Chondrocyte (in vitro differentiated cells): Measurements from ENCODE around the gene ODF2. TPM values are rescaled to one million over a fixed set of nuclear protein-coding genes. Genes with fewer than 3 reads are reported as not detected.
A peak's percentile ranks its signal among the peaks of the same experiment; 100 is the strongest.
"Not testable (repeated sequence)": the region's sequence is repeated elsewhere in the genome, so short reads cannot be mapped to it uniquely, and the experiment has no call there.

ENCODE experiments used
- DNase-seq: peaks from one replicate; pipeline ENCODE4 v3.0.0; 2021; ENCODE audit warnings: mixed read lengths, low spot score
- H3K27ac Mint-ChIP-seq: one replicate; pipeline ENCODE4 v1.8.0; 2021; ENCODE audit warnings: mild to moderate bottlenecking, moderate library complexity, mixed read lengths; ENCODE audit not compliant: unreplicated experiment
- H3K27me3 Mint-ChIP-seq: 2 replicates; pipeline ENCODE4 v1.8.0; 2021; ENCODE audit warnings: low read depth, mixed read lengths
- H3K36me3 Mint-ChIP-seq: 2 replicates; pipeline ENCODE4 v1.8.0; 2021; ENCODE audit warnings: low read depth, mixed read lengths
- H3K4me1 Mint-ChIP-seq: 2 replicates; pipeline ENCODE4 v1.8.0; 2021; ENCODE audit warnings: low read depth, mild to moderate bottlenecking, mixed read lengths
- H3K4me3 Mint-ChIP-seq: one replicate; pipeline ENCODE4 v1.8.0; 2021; ENCODE audit warnings: mild to moderate bottlenecking, moderate library complexity, mixed read lengths; ENCODE audit not compliant: unreplicated experiment
- H3K9me3 Mint-ChIP-seq: 2 replicates; pipeline ENCODE4 v1.8.0; 2021; ENCODE audit warnings: low read depth, mixed read lengths
- total RNA-seq: library from RNA; stranded (reverse); gene quantifications from 3 replicates; pipeline ENCODE4 v1.2.1, GENCODE V29; 2021
- TF ChIP-seq, protein P1 (sequence below): fragments of 200-600 bp; sonication (generic); IDR thresholded peaks from 2 replicates; pipeline ENCODE4 v1.5.0; 2021; ENCODE audit warnings: antibody characterized with exemption, mild to moderate bottlenecking, moderate library complexity

Gene ODF2
- total RNA-seq, 1 donor from 2014 or later, result 25.6 TPM

DNA sequence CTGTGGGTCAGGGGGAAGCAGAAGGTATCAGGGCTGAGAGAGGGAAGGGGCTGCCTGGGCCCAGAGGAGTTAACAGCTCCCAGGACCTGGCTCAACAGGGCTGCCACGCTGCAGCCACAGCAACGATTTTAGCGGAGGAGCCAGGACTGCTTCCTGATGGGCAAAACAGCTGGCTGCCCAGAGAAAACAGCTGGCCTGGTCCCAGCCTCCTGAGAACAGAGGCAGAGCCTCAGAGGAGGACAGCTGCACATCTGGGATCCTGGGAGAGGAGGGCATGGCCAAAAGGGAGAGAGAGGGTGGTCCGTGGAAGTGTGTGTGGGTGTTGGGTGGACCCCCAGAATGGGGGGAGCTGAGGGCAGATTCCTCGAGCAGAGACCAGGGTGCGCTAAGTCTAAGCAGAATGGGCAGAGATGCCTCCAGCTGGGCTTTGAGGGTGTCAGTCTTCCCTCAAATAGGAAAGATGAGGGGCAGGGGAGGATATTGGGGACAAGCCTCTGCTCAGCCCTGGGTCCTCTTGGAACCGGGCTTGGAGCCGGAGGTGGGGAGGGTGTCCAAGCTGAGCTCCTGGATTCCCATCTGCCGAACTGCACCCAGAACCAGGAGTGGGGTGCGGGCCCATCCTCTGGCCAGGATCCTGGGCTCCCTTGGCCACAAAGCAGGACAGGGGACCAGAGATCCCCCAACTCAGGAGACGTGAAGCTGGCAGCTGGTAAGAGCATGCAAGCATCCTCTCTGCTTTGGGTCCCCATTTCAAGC lies 44.3 kb upstream of the ODF2 start:
- TF ChIP-seq, protein P1, sequence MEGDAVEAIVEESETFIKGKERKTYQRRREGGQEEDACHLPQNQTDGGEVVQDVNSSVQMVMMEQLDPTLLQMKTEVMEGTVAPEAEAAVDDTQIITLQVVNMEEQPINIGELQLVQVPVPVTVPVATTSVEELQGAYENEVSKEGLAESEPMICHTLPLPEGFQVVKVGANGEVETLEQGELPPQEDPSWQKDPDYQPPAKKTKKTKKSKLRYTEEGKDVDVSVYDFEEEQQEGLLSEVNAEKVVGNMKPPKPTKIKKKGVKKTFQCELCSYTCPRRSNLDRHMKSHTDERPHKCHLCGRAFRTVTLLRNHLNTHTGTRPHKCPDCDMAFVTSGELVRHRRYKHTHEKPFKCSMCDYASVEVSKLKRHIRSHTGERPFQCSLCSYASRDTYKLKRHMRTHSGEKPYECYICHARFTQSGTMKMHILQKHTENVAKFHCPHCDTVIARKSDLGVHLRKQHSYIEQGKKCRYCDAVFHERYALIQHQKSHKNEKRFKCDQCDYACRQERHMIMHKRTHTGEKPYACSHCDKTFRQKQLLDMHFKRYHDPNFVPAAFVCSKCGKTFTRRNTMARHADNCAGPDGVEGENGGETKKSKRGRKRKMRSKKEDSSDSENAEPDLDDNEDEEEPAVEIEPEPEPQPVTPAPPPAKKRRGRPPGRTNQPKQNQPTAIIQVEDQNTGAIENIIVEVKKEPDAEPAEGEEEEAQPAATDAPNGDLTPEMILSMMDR, result no peak
- peaks cover 5% of the 10 kb centered on the region for H3K4me1 Mint-ChIP-seq
- no peak overlapping the region for H3K27ac Mint-ChIP-seq
- no peaks in the 10 kb centered on the region for H3K9me3 Mint-ChIP-seq
- no peak overlapping the region for H3K4me3 Mint-ChIP-seq
- H3K27me3 Mint-ChIP-seq, result peaks cover 28% of the 10 kb centered on the region
- no peak for DNase-seq
- H3K36me3 Mint-ChIP-seq, result peaks cover 1% of the 10 kb centered on the region

DNA sequence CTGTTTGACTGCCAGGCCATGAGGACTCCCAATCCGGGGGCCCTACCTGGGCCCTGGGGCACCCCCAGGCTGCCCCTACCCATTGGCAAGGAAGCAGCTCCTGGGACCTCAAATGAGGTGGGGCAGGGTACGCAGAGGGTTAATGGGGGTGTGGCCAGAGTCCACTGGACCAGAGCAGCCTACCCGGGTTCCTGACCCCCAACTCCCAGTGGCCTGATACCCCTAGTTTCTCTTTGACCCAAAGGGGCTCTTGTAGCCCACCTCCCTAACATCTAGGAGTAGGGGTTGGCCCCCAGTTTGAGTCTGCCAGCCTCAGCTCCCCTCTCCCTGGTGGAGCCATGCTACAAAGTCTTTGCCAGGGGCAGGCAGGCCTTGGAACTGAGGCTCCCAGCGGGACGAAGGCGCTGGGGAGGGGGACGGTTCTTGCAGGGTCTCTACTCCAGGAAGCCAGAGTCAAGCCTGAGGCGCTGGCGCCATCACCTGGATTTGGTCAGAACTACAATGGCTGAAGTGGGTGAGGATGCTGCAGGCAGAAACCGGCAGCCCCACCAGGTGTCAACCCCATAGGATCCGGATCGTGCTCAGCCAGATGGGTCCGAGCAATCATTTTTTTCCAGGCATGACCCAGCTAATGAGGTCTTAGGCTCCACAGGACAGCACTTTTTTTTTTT lies 43.6 kb upstream of the ODF2 start:
- peaks cover 30% of the 10 kb centered on the region for H3K27me3 Mint-ChIP-seq
- TF ChIP-seq, protein P1, result peak; percentile 77
- H3K9me3 Mint-ChIP-seq, result no peaks in the 10 kb centered on the region
- no peak overlapping the region for H3K27ac Mint-ChIP-seq
- no peak overlapping the region for H3K4me3 Mint-ChIP-seq
- peaks cover 1% of the 10 kb centered on the region for H3K36me3 Mint-ChIP-seq
- no peaks in the 10 kb centered on the region for H3K4me1 Mint-ChIP-seq
- no peak for DNase-seq

DNA sequence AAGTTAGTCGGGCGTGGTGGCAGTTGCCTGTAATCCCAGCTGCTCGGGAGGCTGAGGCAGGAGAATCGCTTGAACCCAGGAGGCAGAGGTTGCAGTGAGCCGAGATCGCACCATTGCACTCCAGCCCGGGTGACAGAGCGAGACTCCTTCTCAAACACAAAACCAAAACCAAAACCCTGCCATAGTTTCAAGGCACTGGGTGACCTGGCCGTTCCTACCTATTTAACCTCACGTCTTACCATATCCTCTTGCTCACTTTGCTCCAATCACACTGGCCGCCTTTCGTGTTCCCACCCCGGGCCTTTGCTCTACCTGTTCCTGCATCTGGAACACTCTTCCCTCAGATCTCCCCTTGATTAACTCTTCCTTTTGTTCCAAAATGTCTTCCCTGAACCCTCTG lies 42.1 kb upstream of the ODF2 start:
- H3K36me3 Mint-ChIP-seq, H3K4me1 Mint-ChIP-seq, H3K9me3 Mint-ChIP-seq, DNase-seq, H3K27ac Mint-ChIP-seq, H3K4me3 Mint-ChIP-seq: not testable (repeated sequence)
- H3K27me3 Mint-ChIP-seq, result peaks cover 30% of the 10 kb centered on the region

DNA sequence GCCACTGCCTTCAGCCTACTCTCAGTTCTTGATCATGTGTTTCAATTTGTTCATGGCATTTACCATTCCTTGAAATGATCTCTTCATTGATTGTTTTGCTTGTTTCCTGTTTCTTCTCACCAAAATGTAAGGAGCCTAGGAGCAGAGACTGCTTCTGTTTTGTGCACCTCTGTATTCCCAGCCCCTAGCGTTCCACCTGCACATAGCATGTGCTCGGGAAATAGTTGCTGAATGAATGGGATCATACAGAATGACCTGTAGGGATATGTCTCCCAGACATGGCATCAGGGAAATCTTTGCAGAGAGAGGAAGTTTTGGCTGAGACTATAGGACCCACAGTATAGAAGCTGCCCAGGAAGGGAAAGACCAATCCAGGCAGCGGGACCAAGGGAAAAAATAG lies 41.3 kb upstream of the ODF2 start:
- Mint-ChIP-seq H3K9me3 (no peaks in the 10 kb centered on the region), H3K27me3 (peaks cover 30% of the 10 kb centered on the region), H3K36me3 (peaks cover 1% of the 10 kb centered on the region), H3K4me1 (peaks cover 7% of the 10 kb centered on the region), H3K27ac (no peak overlapping the region), H3K4me3 (no peak overlapping the region)
- TF ChIP-seq, protein P1, result peak; percentile 40
- no peak for DNase-seq

DNA sequence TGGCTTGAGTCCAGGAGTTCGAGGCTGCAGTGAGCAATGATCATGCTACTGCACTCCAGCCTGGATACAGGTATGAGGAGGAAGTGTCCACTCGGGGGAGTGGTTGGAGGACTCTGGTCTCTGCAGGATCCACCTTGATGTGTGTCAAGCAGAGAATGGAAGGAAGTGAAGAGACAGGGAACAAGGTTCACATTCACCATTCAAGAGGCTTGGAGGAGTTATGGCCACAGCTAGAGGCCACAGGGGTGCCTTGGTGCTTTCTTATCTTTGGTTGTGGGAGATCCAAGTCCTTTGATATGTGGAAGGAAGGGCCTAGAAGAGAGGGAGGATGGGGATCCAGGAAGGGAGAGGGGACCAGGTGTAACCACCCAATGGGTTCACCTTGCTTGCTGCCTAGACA lies 40.5 kb upstream of the ODF2 start:
- Mint-ChIP-seq H3K9me3 (no peaks in the 10 kb centered on the region), H3K4me1 (peaks cover 13% of the 10 kb centered on the region), H3K36me3 (peaks cover 1% of the 10 kb centered on the region), H3K4me3 (no peak overlapping the region), H3K27me3 (peaks cover 30% of the 10 kb centered on the region), H3K27ac (peak overlapping the region; percentile 3)
- DNase-seq, result no peak
- TF ChIP-seq, protein P1, result no peak
